DMS114 treated with DMSO at 0.1 percent for 48 hours (cell line): ENCODE results near the gene GDF7.
"Not testable (repeated sequence)": the region's sequence is repeated elsewhere in the genome, so short reads cannot be mapped to it uniquely, and the experiment has no call there.

Experiments used
- DNase-seq: peaks from one replicate; lab custom pipeline; 2025; ENCODE audit not compliant: unreplicated experiment; lab: John Stamatoyannopoulos, UW

Gene GDF7

GRCh38 chr2:20696366-20696765, 29.4 kb downstream of the GDF7 start:
- DNase-seq, result no peak

- no peak for DNase-seq
Observed at GRCh38 chr2:20697322-20697934, 30.5 kb downstream of the GDF7 start.

- DNase-seq, result no peak
Observed at GRCh38 chr2:20698916-20699613, 32.1 kb downstream of the GDF7 start.

DNA sequence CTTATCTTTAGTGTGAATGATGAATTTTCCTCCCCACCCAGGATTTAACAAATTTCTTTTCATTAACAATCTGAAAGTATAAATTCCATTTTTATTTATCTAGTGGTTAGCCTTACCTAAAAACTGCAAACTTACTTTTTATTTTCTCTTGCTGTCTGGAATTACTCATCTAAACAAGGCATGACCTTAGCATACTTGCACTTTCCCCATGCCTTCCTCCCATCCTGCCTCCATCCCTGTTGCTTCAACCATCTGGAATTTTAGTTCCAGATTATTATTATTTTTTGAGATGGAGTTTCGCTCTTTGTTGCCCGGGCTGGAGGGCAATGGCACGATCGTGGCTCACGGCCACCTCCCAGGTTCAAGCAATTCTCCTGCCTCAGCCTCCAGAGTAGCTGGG, 35.6 kb downstream of the GDF7 start:
- no peak for DNase-seq

- DNase-seq, result no peak
Observed at GRCh38 chr2:20704886-20705285, 37.9 kb downstream of the GDF7 start.

GRCh38 chr2:20706217-20706616, 39.3 kb downstream of the GDF7 start:
- DNase-seq, result no peak

GRCh38 chr2:20706786-20707185, 39.8 kb downstream of the GDF7 start:
- DNase-seq, result no peak

DNA sequence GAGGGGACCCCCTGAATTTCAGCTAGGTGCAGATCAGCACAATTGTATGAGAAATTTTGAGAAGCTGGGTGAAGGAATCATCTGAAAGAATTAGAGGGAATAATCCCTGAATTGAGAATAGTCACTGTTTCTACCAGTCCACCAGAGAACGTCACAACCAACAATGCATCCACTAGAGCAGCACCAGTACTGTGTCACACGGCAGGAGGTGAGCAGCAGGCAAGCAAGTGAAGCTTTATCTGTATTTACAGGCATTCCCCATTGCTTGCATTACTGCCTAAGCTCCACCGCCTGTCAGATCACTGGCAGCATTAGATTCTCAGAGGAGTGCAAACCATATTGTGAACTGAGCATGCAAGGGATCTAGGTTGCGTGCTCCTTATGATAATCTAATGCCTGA, 40.7 kb downstream of the GDF7 start:
- no peak for DNase-seq

GRCh38 chr2:20711641-20712040, 44.7 kb downstream of the GDF7 start:
- not testable (repeated sequence) for DNase-seq

DNA sequence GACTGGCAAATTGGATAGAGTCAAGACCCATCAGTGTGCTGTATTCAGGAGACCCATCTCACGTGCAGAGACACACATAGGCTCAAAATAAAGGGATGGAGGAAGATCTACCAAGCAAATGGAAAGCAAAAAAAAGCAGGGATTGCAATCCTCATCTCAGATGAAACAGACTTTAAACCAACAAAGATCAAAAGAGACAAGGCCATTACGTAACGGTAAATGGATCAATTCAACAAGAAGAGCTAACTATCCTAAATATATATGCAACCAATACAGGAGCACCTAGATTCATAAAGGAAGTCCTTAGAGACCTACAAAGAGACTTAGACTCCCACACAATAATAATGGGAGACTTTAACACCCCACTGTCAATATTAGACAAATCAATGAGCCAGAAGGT, 46.6 kb downstream of the GDF7 start:
- DNase-seq, result not testable (repeated sequence)

- not testable (repeated sequence) for DNase-seq
Observed at GRCh38 chr2:20714412-20714811, 47.5 kb downstream of the GDF7 start.

- DNase-seq, result not testable (repeated sequence)
Observed at GRCh38 chr2:20716164-20716563, 49.2 kb downstream of the GDF7 start.

DNA sequence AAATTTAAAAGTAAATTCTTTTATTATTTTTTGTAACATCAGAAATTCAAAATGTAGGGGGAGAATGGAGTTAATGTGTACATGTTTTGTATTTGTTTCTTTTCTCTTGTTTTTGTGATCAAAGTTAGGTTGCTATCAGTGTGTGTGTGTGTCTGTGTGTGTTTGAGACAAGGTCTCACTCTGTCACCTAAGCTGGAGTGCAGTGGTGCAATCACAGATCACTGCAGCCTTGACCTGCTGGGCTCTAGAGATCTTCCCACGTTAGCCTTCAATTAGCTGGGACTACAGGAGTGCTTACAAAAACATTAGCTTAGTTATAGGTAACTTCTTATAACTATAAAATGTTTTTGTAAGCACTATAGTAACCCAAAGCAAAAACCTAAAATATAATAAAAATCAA, 50.7 kb downstream of the GDF7 start:
- DNase-seq, result no peak

DNA sequence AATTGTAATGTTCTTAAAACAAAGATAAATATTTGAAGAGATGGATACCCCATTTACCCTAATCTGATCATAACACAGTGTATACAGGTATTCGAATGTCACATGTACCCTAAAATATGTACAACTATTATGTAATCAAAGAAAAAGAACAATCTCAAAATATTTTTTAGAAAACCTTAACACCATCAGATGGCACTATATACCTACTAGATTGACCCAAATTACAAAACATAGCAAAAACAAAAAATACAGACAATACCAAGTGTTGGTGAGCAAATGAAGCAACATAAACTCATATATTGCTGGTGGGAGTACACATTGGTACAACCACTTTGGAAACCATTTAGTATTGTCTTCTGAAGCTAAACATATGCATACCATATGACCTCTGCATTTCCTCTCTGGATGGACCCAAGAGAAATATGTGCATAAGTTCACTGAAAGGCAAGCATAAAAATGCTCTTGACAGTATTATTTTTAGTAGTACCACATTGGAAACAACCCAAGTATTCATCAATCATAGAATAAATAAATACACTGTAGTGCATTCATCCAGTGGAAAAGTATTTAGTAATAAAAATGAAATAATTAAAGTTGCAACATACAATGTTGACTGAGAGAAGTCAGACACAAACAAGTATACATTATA, 55.8 kb downstream of the GDF7 start:
- no peak for DNase-seq

DNA sequence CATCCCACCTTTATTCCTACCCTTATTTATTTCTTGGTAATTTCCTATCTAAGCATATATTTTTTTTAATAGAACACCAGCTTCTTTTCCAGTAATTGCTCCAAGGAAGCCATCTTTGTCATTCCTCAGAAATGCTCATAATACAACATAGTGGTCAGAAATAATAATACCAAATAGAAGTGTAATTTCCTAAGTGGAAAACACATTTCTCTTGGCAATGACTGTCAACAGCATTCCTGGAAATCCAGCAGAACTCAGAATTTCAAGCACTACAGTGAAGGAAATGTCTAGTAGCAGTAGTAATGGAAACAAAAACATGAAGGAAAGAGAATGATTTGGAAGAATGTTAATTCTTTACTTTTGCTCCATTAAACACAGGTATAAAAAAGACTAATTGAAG, 56.6 kb downstream of the GDF7 start:
- no peak for DNase-seq

- DNase-seq, result no peak
Observed at GRCh38 chr2:20724500-20725053, 57.6 kb downstream of the GDF7 start.

DNA sequence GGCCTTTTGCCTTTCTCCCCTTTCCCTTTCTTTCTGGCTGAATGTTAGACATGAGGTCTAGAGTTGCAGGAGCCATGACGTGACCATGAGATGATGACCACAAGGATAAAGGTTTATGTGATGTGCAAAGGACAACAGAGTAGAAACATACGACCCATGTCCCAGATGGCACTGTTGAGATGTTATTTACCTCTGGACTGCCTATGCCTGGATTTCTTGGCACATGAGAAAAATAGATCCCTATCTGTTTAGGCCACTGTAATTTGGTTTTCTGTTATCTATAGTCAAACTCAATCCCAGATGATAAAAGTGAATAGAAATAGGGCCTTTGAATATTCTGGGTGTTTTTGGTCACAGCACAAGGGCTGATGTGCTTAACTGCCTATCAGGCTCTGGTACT, 58.8 kb downstream of the GDF7 start:
- DNase-seq, result no peak

GRCh38 chr2:20726913-20727312, 60.0 kb downstream of the GDF7 start:
- no peak for DNase-seq

- DNase-seq, result no peak
Observed at GRCh38 chr2:20728114-20728758, 61.3 kb downstream of the GDF7 start.
